Posterior vena cava (tissue), 2 donors: ENCODE results near the gene BACH2. TPM values are rescaled to one million over a fixed set of nuclear protein-coding genes. Genes with fewer than 3 reads are reported as not detected.
A peak's percentile ranks its signal among the peaks of the same experiment; 100 is the strongest.
"Not testable (repeated sequence)": the region's sequence is repeated elsewhere in the genome, so short reads cannot be mapped to it uniquely, and the experiment has no call there.

Experiments
- DNase-seq: peaks from one replicate; pipeline ENCODE4 v3.0.0-alpha.2; 2020; ENCODE audit warnings: low spot score
- intact Hi-C, 2 donors: fragments of 100-400 bp; cut with DNase I; formaldehyde crosslinking; loops; one replicate each; pipeline versions ENCODE4 v1.14.1 to v1.14.2; 2022 to 2023
- total RNA-seq, 2 donors: library from RNA; stranded (reverse); fragmentation: NEBNext Ultra II Directional; extraction: Animal tissue kit (Norgen Biotek cat#: 25700); gene quantifications; one replicate each; pipeline ENCODE4 v1.2.1, GENCODE V29; 2021
- donor health status: DM: yes; HTN: yes; CAD: no.
- donor health status: DM: yes; HTN: yes; CAD: no.

The BACH2 gene
- total RNA-seq, 2 donors from 2014 or later: 3.9 to 4.5 TPM

DNA sequence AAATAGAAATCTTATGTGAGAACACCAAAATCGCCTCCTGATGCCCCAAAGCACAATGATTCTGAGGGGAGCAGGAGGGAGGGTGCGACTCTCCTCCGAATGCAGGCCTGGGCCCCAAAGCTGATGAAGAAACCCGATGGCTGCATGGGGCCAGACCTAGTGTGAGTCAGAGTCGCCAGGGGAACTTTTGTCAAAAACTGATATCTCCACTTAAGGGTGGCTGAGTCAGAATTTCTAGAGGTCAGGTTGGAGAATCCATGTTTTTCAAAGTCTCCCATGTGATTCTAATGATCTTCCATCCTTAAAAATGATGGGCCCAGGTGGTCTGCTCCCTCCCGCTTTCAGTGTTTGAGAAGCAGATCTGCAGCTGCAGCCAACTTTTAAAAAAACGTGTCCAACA lies 172.8 kb downstream of the BACH2 start:
- DNase-seq: no peak
- intact Hi-C loops: no loop called here

DNA sequence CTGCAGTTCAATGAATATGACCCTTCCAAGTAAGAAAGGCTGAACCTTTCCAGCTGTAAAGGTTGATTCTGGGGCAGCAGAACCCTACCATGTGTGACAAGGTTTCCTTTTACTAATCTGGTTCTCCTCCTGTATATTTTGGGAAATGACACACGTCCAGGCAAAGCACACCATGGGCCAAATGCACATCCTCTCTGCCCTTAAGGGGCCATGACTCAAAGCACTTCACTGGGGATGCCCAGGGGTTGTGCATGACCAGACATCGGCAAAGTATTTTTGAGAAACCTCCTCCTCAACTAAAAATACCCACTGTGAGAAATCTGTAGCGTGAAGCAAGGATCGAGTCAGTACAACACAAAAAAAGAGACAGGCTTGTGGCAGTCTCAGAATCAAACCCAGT lies 174.7 kb downstream of the BACH2 start:
- intact Hi-C loops: no loop called here
- no peak for DNase-seq

DNA sequence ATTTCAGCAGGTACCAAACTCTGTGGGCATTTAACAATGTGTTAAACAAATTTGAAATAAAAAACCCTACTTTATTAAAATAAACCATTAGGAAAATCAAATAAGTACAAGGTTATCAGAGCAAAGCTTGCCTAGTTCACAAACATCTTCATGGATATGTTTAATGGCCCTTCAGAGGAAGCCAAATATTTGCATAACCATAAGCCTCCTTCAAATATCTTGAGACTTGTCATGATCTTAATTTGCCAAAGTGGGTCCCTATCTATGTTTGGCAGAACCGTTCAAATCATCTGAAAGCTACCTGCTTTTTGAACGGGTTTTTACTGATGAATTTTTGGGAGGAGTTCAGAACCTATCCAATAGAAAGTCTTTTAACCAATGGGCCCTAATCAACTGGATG lies 176.3 kb downstream of the BACH2 start:
- DNase-seq: no peak
- intact Hi-C loops: no loop called here

DNA sequence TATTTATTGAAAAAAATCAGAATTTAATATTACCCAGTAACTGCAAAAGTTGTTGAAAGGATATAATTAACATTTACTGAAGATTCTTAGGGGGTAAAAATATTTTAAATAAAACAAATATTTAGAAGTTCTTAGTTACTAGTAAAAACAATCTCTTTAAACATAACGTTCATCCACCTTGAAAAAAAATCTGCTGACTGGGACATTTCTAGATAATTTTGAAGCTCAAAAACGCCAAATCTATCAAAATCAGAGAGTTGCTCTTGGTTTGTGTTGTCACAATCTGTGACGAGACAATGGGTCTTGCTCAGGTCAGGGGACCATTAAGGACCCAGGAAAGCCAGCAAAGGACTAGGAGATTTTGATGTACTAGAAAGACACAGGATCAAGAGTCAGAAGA lies 177.0 kb downstream of the BACH2 start:
- intact Hi-C loops: no loop called here
- DNase-seq: no peak

DNA sequence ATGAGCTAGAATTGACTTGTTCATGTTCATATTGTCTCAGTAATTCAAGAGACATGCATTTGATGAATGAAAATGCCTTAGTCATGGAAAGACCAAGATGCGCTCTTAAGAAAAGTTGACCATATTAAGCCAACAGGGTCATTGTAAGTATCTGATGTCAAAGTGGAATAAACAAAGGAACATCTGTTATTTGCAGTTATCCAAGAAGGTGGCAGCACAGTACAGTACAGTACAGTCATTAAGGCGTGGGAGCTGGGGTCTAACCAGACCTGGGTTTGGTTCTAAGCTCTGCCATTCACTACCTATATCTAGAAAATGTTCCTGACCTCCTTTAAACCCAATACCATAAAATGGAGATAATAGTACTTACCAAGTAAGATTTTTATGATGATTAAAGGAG lies 178.1 kb downstream of the BACH2 start:
- no peak for DNase-seq
- intact Hi-C loops: no loop called here

DNA sequence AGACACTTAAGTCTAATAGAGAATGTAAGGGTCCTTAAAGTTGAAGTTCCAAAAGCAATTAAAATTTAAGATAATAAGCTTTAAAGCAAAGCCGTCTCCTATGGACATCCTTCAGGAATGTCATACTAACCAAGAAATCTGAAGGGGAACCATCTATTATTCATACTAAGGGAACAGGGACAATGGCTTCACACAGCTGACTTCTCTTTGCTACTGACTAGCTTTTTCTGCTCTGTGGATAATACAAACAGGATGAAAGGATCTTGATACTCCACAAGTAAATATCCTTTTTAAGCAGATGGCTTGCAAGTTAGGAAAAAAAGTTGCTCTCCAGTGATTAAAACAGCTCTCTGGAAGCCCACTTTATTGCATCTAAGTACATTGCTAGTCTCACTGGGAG lies 178.6 kb downstream of the BACH2 start:
- DNase-seq: no peak
- intact Hi-C loops: no loop called here

DNA sequence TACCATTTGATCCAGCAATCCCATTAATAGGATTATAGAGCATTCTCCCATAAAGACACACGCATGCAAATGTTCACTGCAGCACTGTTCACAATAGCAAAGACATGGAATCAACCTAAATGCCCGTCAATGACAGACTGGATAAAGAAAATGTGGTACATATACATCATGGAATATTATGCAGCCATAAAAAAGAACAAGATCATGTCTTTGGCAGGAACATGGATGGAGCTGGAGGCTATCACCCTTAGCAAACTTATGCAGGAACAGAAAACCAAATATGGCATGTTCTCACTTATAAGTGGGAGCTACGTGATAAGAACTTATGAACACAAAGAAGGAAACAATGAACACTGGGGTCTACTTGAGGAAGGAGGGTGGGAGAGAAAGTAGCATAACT lies 180.5 kb downstream of the BACH2 start:
- intact Hi-C loops, DNase-seq: not testable (repeated sequence)

DNA sequence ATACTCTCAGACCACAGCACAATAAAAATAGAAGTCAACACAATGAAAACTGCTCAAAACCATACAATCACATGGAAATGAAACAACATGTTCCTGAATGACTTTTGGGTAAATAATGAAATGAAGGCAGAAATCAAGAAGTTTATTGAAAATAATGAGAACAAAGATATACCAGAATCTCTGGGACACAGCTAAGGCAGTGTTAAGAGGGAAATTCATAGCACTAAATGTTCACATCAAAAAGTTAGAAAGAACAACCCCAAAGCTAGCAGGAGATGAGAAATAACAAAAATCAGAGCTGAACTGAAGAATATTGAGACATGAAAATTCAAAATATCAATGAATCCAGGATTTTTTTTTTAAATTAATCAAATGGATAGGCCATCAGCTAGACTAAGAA lies 183.3 kb downstream of the BACH2 start:
- intact Hi-C loops: no loop called here
- no peak for DNase-seq

DNA sequence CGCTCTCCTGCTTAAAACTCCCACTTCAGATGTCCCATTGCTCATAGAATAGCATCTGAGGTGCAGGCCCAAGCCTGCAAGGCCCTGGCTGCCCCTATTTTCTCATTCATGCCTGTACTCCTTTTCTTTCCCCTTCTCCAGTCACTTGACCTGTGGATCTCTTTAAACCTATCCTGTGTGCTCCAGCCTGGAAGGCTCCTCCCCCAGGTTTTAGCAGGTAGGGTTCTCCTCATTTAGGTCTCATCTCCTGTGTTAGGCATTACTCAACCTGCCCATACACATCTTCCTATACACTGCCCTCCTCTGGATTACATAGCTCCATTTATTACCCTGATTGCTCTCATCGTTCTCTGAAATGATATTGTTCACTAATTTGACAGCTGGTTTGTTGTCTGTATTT lies 185.3 kb downstream of the BACH2 start:
- intact Hi-C loops: no loop called here
- DNase-seq: no peak

DNA sequence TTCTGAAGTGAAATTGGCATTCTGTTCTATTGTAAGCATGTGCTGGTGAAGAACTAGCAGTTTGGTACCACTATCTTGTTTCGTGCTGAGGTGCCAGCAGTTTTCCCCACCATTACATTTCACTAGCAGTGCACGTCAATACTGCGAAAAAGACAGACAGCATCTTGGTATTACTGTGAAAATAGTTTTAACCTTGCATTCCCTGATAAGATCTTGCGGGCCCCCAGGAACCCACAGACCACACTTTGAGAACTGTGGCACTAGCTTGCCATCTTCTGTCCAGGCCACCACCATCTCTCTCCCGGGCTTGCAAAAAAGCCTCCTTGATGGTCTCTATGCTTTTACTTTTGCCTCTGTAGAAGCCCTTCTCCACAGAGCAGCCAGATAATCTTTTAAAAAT lies 185.7 kb downstream of the BACH2 start:
- no peak for DNase-seq

DNA sequence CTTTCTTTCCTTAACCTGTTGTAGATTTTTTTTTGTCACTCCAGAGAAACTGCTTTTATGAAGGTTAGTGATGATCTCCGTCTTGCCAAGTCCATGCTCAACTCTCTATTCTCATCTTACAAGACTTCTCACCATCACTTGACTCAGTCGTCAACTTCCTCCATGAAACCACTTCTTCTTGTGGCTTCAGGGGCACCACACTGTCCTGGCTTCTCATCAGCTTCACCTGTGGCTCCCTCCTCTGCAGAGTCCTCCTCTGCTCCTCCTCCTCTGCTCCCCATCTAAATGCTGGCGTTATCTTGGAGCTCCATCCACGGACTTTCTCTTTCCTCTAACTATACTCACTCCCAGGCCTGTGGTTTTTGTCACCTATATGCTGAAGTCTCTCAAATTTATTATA lies 187.5 kb downstream of the BACH2 start:
- DNase-seq: no peak
- intact Hi-C loops: no loop called here

More for the DNA sequence above, 185.7 kb downstream of the BACH2 start:
- intact Hi-C loops: no loop called here

DNA sequence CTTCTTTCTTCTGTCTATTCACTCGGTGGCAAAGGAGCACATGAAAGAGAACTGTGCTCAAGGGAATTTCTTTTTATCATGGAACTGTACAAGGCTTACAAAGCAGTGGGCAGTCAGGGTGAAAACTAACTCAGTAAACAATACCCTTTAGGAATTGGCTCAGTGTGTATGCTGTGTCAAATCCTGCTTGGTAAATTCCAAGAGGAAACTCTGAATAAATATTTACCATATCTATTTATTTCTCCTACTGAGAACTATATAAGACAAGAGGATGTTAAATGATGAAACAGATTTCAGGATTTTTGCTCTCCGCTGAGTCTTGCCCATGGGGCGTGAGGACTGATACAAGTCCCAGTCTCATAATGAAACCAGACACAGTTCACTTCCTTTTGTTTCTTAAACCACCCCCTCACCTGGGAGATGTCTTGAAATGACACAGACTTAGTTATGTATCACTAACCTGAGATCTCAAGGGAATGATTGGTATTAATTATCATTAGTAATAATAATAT lies 188.8 kb downstream of the BACH2 start:
- intact Hi-C loops: no loop called here
- DNase-seq: no peak

DNA sequence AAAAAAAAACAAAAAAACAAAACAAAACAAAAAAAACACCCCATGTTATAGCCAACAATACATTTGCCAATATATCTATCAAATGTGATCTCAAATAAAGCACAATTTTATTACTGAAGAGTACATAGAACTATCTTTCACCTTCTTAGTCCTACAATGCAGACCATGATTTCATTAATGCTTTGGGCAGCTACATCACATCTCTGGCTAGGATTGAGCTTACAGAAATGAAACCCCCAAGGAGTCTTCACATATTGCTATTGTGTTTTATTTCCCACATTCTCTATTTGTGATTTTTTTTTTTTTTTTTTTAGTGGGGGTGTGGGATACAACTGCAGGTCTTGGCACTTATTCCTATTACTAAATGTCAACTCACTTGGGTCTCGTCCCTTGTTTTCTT lies 189.3 kb downstream of the BACH2 start:
- intact Hi-C loops: no loop called here
- DNase-seq: no peak

DNA sequence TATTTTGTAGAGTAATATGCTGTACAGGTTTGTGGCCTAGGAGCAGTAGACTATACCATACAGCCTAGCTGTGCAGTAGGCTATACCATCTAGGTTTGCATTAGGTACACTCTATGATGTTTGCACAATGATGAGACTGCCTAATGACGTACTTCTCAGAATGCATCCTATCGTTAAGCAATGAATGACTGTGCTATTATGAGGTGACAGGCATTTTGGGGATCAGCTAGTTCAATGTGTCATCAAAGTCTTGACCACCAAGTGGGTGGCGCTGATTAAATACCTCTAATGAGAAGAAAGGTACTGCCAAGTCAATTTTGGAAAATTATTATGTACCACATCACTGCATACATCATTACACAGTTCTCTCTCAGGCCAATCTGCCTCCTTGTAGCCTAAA lies 190.2 kb downstream of the BACH2 start:
- intact Hi-C loops: no loop called here
- DNase-seq: no peak

DNA sequence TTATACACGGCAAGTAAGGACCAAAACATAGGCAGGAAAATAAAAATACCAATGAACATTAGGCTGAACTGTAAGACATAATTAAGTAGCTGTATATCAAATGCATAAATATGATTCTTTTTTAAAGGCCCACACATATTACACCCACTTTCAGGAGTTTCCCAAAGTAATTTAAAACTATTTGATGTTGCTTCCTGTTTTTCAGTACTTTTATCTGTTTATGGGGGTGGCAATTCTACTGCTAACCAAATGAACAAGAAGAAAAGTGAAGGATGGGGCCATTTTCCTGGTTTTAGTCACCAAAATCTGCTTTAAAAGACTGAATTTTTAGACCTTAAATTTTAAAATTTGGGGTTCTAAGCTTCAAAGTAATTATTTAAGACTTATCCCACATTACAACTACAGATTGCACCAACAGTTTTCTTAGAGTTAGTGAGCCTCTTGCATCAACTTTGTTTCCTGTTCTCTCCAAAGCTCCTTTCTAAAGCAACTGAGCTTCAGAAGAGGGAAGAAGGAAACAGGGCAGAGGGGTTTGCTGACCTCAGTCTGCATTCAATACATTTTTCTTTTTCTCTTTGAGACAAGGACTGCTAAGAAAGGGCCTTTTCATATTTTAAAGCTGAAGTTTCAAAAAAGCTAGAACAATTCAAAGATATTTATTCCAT lies 191.0 kb downstream of the BACH2 start:
- intact Hi-C loops: no loop called here
- no peak for DNase-seq

DNA sequence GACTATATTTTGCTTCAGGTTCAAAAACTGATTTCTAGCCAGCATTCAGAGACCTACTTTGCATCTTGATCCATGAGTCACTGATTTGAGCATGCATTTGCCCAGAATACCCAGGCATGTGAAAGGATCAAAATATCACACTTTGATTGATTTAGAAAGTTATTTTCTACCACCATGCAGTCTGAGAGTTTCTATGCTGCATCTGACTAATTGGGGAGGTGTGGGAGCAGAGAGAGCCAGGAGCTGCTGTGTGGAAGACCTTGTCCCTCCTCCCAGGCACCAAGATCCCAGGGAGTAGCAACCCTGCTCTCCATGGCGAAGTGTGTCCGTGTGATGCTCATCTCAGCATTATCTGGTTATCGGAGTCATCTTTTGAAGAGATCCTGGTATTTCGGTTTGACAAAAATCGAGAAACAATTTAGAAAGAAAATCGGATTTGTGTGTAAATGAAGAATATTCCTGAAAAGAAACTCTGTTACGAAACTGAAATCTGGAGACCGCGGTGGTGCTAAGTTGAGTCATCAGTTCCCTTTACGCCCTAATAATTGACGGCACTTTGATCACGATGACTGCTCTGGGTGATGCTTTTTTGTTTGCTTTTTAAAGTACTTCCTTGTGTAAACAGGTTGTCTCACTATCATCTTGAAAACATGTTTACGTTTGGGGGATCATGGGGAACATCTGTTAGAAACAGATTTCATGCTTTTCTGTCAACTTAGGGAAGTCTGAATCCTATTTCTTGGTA lies 193.4 kb downstream of the BACH2 start:
- intact Hi-C loops: no loop called here
- no peak for DNase-seq

DNA sequence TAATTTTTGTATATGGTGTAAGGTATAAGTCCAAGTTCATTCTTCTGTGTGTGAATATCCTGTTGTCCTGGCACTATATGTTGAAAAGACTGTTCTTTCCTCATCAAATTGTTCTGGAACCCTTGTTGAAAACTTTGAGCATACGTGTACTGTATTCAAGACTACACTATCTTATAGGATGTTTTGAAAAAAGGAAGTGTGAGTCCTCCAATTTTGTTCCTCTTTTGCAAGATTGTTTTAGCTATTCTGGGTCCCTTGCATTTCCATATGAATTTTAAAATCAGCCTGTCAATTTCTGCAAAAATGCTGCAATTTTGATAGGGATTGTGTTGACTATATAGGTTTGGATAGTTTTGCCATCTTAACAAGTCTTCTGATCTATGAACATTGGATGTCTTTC lies 195.2 kb downstream of the BACH2 start:
- intact Hi-C loops: no loop called here
- DNase-seq: no peak

DNA sequence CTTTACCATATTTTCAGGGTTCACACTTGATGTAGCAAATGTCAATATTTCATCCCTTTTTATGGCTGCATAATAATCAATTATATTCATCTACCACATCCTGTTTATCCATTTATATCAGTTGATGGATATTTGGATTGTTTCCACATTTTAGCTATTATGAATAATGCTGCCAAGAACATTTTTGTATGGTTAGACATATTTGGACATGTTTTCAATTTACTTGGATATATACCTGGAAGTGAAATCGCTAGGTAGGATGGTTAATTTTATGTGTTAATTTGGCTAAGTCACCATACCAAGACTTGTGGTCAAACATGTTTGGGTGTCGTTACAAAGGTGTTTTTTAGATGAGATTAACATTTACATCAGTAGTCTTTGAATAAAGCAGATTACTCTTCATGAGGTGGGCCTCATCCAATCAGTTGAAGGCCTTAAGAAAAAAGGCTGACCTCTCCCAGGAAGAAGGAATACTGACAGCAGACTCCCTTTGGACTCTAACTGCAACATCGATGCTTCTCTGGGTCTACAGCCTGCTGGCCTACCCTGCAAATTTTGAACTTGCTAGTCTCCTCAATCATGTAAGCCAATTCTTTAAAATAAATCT lies 196.5 kb downstream of the BACH2 start:
- no peak for DNase-seq
- intact Hi-C loops: no loop called here

DNA sequence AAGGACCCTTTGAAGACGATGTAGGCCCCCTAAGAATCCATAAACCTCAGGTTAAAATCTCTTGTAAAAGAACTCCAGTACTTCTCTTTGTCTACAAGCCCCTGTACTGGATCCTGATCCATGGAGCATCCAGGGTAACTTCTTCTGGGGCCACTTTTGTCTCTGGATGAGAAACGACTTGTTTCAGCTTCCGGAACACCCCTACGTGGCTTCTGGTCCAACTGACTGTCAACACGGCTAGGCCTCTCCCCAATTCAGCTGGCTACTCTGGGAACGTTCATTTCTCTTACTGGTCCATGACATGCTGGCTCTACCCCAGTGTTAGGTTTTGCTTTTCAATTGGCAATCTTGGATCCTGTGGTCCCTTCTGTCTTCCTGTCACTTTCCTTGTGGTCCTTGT lies 198.0 kb downstream of the BACH2 start:
- intact Hi-C loops: loop anchor here in 1 of 2 donors (10.0 kb wide), 1 partner anchor 276 kb away; no protein-coding TSS in a partner anchor
- no peak for DNase-seq

DNA sequence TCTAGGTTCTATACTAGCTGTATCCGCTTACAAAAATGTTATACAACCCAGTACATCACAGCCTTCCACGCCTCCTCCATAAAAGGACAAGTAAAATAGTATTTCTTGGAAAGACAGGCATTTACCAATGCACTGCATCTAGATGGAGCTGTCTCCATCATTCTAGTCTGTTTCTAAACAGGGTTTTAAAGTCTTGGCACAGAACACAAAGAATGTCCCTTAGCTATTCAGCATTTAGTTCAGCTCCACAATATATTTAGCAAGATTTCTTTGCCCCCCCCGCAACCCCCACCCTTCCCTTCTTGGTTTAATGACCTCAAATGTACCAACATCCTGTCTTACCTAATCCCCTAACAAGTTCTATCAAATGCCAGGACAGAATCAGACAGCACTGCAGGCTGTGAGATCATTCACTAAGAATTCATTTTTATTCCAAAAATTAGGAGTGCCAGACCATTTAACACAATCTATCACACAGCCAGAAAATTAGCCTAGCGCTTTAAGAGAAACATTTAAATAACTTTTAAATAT lies 198.6 kb downstream of the BACH2 start:
- intact Hi-C loops: loop anchor here in 1 of 2 donors (10.0 kb wide), 1 partner anchor 277 kb away; no protein-coding TSS in a partner anchor

More for the DNA sequence above, 198.6 kb downstream of the BACH2 start:
- DNase-seq: peak; percentile 84
